DOHH2 (cell line): ENCODE measurements around the gene GLRA2.

Source experiments
- H3F3A ChIP-seq: fragments of 200-600 bp; sonication (generic), shearing (Covaris generic); 2 replicates; pipeline ENCODE4 v1.6.0; 2016; ENCODE audit warnings: antibody characterized with exemption, mild to moderate bottlenecking; ENCODE audit not compliant: control insufficient read depth, insufficient read depth
- H3K27ac ChIP-seq: fragments of 200-600 bp; sonication (generic); 2 replicates; pipeline ENCODE4 v1.5.1; 2014; ENCODE audit warnings: low read depth, mild to moderate bottlenecking, low read length, moderate library complexity
- H3K27me3 ChIP-seq: fragments of 200-600 bp; sonication (generic); 2 replicates; pipeline ENCODE4 v1.6.1; 2014; ENCODE audit warnings: mild to moderate bottlenecking, low read length, mixed read lengths; ENCODE audit not compliant: control insufficient read depth
- H3K36me3 ChIP-seq: fragments of 200-600 bp; sonication (generic); 2 replicates; pipeline ENCODE4 v1.6.1; 2014; ENCODE audit warnings: mild to moderate bottlenecking, low read length, moderate library complexity, mixed read lengths; ENCODE audit not compliant: control insufficient read depth
- H3K4me1 ChIP-seq: fragments of 200-600 bp; sonication (generic); 2 replicates; pipeline ENCODE4 v1.6.1; 2014; ENCODE audit warnings: mild to moderate bottlenecking, low read length, mixed read lengths; ENCODE audit not compliant: control insufficient read depth
- H3K4me2 ChIP-seq: fragments of 200-600 bp; sonication (generic); 2 replicates; pipeline ENCODE4 v1.6.0; 2014; ENCODE audit warnings: mild to moderate bottlenecking, low read length, moderate library complexity
- H3K4me3 ChIP-seq: fragments of 200-600 bp; sonication (generic); 2 replicates; pipeline ENCODE4 v1.5.1; 2014; ENCODE audit warnings: mild to moderate bottlenecking, low read length, mixed read lengths
- H3K79me2 ChIP-seq: fragments of 200-600 bp; sonication (generic); 2 replicates; pipeline ENCODE4 v1.6.1; 2014; ENCODE audit warnings: mild to moderate bottlenecking, low read length, mixed read lengths; ENCODE audit not compliant: control insufficient read depth
- H3K9me2 ChIP-seq: fragments of 200-600 bp; sonication (generic); replicated peaks from 2 replicates; pipeline ENCODE4 v1.6.1; 2014; ENCODE audit warnings: mild to moderate bottlenecking, low read length, mixed read lengths; ENCODE audit not compliant: control insufficient read depth
- H3K9me3 ChIP-seq: fragments of 200-600 bp; sonication (generic); 2 replicates; pipeline ENCODE4 v1.6.1; 2014; ENCODE audit warnings: antibody characterized with exemption, low read length, mixed read lengths; ENCODE audit not compliant: control insufficient read depth, insufficient read depth
- H4K20me1 ChIP-seq: fragments of 200-600 bp; sonication (generic); 2 replicates; pipeline ENCODE4 v1.6.0; 2014; ENCODE audit warnings: low read depth, mild to moderate bottlenecking, antibody characterized with exemption, low read length, moderate library complexity; ENCODE audit not compliant: control insufficient read depth, insufficient read depth
- CTCF ChIP-seq: fragments of 200-600 bp; sonication (generic); IDR thresholded peaks from one replicate; pipeline ENCODE4 v1.5.1; 2014; ENCODE audit warnings: antibody characterized with exemption, mild to moderate bottlenecking, low read depth, low read length; ENCODE audit not compliant: poor library complexity, severe bottlenecking
- EZH2phosphoT487 ChIP-seq: fragments of 200-600 bp; sonication (generic); IDR thresholded peaks from 2 replicates; pipeline ENCODE4 v1.6.1; 2017; ENCODE audit warnings: borderline replicate concordance, mild to moderate bottlenecking, antibody characterized with exemption, low read length, moderate library complexity, mixed read lengths

The GLRA2 gene

GRCh38 chrX:14690553-14690952 is 161.2 kb downstream of the GLRA2 start:
- no peaks in the 10 kb centered on the region for H3K9me3 ChIP-seq
- no peak overlapping the region for H3K27ac ChIP-seq
- no peaks in the 10 kb centered on the region for H3F3A ChIP-seq
- no peaks in the 10 kb centered on the region for H4K20me1 ChIP-seq
- H3K79me2 ChIP-seq, result no peaks in the 10 kb centered on the region
- H3K36me3 ChIP-seq, result no peaks in the 10 kb centered on the region
- no peaks in the 10 kb centered on the region for H3K9me2 ChIP-seq
- H3K4me1 ChIP-seq, result no peaks in the 10 kb centered on the region
- TF ChIP-seq CTCF (no peak), EZH2phosphoT487 (no peak)
- no peak overlapping the region for H3K4me3 ChIP-seq
- H3K27me3 ChIP-seq, result no peaks in the 10 kb centered on the region
- no peak overlapping the region for H3K4me2 ChIP-seq

GRCh38 chrX:14694611-14695010 is 165.3 kb downstream of the GLRA2 start:
- TF ChIP-seq EZH2phosphoT487 (no peak), CTCF (no peak)
- Histone ChIP-seq H3K27ac (no peak overlapping the region), H3K36me3 (no peaks in the 10 kb centered on the region)

GRCh38 chrX:14697451-14697850 is 168.1 kb downstream of the GLRA2 start:
- H3K9me3 ChIP-seq, result no peaks in the 10 kb centered on the region

More at GRCh38 chrX:14694611-14695010, 165.3 kb downstream of the GLRA2 start:
- no peak overlapping the region for H3K4me2 ChIP-seq
- H3K79me2 ChIP-seq, result no peaks in the 10 kb centered on the region
- no peaks in the 10 kb centered on the region for H3K27me3 ChIP-seq
- no peaks in the 10 kb centered on the region for H3F3A ChIP-seq
- no peaks in the 10 kb centered on the region for H3K9me3 ChIP-seq
- H3K4me1 ChIP-seq, result no peaks in the 10 kb centered on the region
- no peak overlapping the region for H3K4me3 ChIP-seq
- H3K9me2 ChIP-seq, result no peaks in the 10 kb centered on the region
- H4K20me1 ChIP-seq, result no peaks in the 10 kb centered on the region

More at GRCh38 chrX:14697451-14697850, 168.1 kb downstream of the GLRA2 start:
- Histone ChIP-seq H3K27me3 (no peaks in the 10 kb centered on the region), H3K79me2 (no peaks in the 10 kb centered on the region), H3K9me2 (no peaks in the 10 kb centered on the region), H3K4me2 (no peak overlapping the region), H3K27ac (no peak overlapping the region), H3K4me1 (no peaks in the 10 kb centered on the region), H3K4me3 (no peak overlapping the region), H4K20me1 (no peaks in the 10 kb centered on the region), H3K36me3 (no peaks in the 10 kb centered on the region), H3F3A (no peaks in the 10 kb centered on the region)
- peak; percentile 40 for TF ChIP-seq CTCF
- no peak for TF ChIP-seq EZH2phosphoT487
